KBM-7 (cell line): Measurements from ENCODE around the gene EVL.
A peak's percentile ranks its signal among the peaks of the same experiment; 100 is the strongest.

Experiments used
- DNase-seq: peaks from one replicate; pipeline ENCODE4 v3.0.0-alpha.2; 2015
- in situ Hi-C: fragments of 300-500 bp; cut with MboI; formaldehyde crosslinking; loops from 2 replicates; pipeline ENCODE4 v1.14.3; 2020; ENCODE audit warnings: low sequenced_read_pairs, low pct_unique_long_range_greater_than_20kb, mixed read lengths

The EVL gene

DNA sequence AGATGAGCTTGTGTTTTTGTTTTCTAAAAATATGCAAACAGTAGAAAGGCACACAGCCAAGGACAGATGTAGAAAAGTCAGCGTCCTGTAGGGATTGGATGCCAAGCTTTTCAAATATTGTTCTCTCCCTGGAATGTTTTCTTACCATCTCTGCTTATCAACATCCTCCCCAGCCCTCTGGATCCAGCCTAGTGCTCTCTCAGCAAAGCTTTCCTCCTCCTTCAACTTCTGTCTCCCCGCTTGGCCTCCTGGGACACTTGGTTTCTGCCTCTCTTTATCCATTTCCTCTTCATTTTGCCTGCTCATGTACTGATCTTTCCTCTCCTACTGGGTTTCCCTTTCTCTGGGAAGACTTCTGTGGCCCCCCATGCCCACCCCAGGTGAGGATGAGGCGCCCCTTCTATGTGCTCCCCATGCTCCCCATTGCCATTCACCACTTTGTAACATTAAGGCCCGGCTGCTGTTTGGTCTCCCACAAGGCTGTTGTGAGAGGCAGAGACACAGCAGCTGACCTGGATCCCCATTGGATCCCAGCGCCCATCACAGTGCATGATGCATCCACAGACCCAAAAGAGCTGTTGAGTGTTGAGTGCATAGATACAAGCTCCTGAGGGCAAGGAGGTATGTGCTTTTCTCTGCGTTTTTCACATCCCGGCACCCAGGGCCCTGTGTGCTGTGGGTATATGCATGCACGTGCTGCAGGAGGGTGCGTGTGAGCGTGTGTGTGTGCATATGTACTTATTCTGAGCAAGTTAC is 38.2 kb downstream of the EVL start:
- no peak for DNase-seq
- in situ Hi-C loops: no loop called here

DNA sequence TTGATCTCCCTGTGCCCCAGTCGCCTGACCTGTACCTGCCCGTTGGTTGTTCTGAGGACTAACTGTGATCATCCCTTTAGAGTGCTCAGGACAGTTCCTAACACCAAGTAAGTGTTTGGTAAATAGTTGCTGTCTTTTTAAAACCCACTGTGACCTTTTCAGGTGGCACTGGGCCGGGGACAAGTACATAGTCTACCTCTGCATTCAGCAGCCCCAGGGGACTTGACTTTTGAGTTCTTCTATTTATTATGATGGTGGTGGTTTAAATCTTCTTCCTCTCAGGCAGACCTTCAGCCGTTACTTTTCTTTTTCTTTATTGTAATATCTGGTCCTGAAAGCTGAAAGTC is 38.8 kb downstream of the EVL start:
- DNase-seq: no peak
- in situ Hi-C loops: no loop called here

- no peak for DNase-seq
- in situ Hi-C loops: no loop called here
These were observed 39.5 kb downstream of the EVL start for GRCh38 chr14:100104523-100105300.

DNA sequence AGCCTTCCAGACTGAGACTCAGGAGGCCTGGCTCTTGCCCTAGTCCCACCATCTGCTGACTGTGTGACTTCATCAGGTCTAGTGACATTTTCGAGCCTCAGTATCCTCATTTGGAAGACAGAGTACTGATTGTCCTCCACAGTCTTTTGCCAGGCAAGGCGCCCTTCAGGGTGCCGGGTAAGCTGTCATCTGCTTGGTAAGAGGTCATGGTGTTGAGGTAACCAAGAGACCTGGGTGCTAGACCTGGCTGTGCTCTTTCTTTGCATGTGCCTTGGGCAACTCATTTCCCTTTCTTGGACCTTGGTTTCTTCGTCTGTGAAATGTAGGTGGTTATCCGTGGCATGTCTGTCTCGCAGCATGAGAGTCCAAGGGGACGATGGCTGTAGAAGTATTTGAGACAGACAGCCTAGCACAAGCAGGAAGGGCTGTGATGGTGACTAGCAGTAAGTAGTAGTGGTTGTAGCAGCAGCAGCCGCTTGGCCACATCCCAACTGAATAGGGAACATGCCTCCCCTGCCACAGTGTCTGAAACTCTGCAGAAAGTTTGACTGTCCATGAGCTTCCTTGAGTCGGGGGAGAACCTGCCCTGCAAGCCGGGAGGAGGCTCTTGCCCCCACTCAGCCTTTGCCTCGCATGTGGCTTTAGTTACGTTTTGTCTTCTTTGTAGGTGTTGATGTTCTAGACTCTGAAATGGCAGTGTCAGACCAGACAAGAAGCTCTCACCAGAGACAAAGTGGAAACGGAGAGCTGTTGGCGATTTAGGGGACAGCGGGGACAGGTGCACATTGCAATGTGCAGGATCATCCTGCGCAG is 40.3 kb downstream of the EVL start:
- in situ Hi-C loops: no loop called here

DNA sequence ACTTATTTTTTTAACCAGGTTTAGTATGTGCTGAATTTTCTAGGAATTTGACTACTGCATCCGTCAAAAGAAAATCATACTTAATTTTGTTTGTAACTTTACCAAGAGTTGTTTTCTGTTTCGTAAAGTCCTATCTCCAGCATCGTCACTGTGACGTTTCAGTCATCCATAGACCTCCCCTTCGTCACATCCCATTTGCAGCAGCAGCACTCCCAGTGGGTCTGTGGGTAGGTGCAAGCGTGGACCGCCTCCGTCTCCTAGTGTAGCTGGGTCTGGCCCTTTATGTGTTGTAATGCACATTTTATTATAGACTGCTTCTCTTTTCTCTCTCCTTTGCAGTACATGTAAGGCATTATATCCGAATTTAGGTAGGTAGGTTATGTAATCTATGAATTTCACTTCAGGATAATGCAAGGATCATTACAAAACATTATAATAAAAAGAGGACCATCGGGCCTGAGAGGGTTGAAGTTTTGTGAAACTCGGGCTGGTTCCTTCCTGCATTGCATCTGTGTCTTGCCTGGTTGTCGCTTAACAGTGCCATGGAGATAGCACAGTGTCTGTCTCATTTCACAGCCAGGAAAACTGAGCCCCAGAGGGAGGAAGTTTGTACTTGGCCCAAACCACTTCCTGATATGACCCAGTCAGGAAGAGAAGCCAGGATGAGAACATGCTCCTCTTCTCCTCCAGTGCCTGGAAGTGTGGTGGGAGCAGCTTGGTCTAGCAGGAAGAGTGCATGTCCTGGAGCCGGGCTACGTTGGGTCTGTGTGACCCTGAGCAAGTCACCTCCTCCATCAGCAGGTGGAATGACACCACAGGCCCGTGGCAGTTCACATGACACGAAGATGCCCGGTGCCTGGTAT is 41.3 kb downstream of the EVL start:
- DNase-seq: no peak
- in situ Hi-C loops: no loop called here

More for the DNA sequence above, 40.3 kb downstream of the EVL start:
- DNase-seq: no peak

GRCh38 chr14:100107236-100107635 is 42.0 kb downstream of the EVL start:
- in situ Hi-C loops: no loop called here

GRCh38 chr14:100108042-100108825 is 43.0 kb downstream of the EVL start:
- DNase-seq: peak; percentile 84
- in situ Hi-C loops: no loop called here

More at GRCh38 chr14:100107236-100107635, 42.0 kb downstream of the EVL start:
- peak; percentile 36 for DNase-seq

- in situ Hi-C loops: no loop called here
- DNase-seq: no peak
These were observed 43.8 kb downstream of the EVL start for GRCh38 chr14:100108840-100109593.

DNA sequence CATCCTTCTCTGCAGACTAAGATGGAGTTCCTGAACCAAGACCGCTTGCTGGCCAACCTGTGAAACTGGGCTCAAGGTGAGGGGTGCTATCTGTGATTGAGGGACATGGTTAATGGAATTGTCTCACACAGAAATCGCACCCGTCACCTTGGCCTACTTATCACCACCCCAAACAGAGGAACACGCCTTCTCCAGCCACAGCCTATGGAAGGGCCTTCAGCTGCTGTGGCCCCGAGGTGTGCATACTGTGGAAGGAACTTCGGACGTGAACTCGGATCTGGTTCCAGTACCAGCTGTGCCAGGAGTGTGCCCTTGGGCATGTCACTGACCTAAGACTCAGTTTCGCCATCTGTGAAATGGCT is 44.4 kb downstream of the EVL start:
- no peak for DNase-seq

GRCh38 chr14:100110816-100111215 is 45.6 kb downstream of the EVL start:
- in situ Hi-C loops: no loop called here

More for the DNA sequence above, 44.4 kb downstream of the EVL start:
- in situ Hi-C loops: no loop called here

GRCh38 chr14:100111931-100112704 is 46.9 kb downstream of the EVL start:
- no peak for DNase-seq
- in situ Hi-C loops: no loop called here

More at GRCh38 chr14:100110816-100111215, 45.6 kb downstream of the EVL start:
- DNase-seq: no peak

DNA sequence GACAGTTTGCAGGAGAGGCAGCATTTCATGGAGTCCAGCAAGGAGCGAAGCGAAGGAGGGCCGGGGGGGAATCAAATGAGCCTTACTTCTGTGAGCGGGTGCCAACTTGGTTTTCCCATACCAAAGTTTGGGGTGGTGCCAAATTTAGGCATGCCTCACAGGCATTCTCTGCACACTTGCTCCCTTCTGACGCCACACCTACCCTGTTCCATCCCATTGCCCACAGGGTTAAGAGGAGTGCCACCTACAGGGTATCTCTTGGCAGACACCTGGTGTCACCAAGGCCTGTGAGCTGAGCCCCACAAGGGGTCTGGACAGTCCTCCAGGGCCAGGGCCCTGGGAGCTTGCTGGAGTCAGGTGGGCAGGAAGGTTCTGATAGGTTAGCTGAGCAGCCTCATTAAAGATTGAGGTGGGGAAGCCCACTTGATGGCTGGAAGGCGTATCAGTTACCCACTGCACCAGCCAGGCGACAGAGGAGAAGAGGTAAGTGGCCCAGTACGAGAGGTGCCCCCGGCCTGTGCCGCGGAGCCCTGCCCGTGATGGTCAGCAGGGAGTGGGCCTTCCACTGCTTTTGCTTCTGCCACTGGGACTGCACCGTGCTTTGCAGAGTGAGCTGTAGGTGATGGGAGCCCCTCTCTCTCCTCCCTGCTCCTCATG is 49.0 kb downstream of the EVL start:
- in situ Hi-C loops: no loop called here
- DNase-seq: no peak

DNA sequence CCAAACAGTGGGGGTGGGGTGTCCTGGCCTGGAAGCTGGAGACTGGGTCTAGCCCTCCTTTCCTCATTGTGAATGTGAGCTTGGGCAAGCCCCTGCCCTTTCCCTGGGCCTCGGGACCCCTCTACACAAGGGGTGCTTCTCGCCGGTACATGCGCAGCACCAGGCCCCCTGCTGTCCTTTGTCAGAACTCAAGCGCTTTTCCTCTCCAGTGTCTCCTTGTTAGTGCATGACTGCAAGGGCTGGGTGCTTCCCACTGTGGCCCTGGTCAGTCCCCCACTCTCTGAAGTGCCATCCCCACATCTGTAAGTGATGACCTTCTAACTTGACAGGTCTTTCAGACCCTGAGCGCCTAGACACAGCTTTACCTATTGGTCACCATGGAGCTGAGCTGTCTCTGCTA is 50.0 kb downstream of the EVL start:
- in situ Hi-C loops: no loop called here
- no peak for DNase-seq

- DNase-seq: no peak
- in situ Hi-C loops: no loop called here
These were observed 50.5 kb downstream of the EVL start for GRCh38 chr14:100115726-100116125.

DNA sequence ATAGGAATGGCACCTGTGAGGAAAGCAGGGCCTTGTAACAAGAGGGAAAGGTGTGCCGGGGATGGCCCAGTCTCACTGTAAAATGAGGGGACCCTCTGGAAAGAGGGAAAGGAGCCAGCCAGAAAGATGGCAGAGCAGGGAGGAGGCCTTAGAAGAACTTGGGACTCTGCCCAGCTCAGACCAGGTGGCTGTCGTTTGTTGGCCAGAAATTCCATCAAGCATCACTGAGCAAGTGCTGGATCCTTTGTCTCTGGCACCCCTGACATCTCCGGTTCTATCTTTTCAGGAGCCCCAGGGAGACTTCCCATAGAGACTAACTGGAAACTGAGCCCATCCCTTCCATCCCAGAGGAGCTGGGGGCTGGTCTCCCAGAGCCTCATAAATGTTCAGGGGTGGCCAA is 50.9 kb downstream of the EVL start:
- in situ Hi-C loops: no loop called here
- DNase-seq: no peak

- no peak for DNase-seq
- in situ Hi-C loops: no loop called here
These were observed 51.8 kb downstream of the EVL start for GRCh38 chr14:100117026-100117425.
